Stomach (tissue), 4 donors: ENCODE data around the gene CTNNA3.

Source experiments
- CTCF ChIP-seq, 7 experiments: fragments of 450-650 bp in 4 of 7; fragments of 200-600 bp in 3 of 7; sonication (generic) in 3 of 7; IDR thresholded peaks; one replicate each; pipeline ENCODE4 v1.5.1; 2016 to 2019; ENCODE audit warnings: antibody characterized with exemption in 7 of 7, control low read depth in 2 of 7, mild to moderate bottlenecking in 1 of 7
- EP300 ChIP-seq: sonication (generic); formaldehyde crosslinking; IDR thresholded peaks from one replicate; pipeline ENCODE4 v1.6.1; 2017; ENCODE audit warnings: antibody characterized with exemption
- POLR2A ChIP-seq, 4 donors: fragments of 450-650 bp; IDR thresholded peaks; one replicate each; pipeline ENCODE4 v1.6.1; 2016; ENCODE audit warnings: antibody characterized with exemption in 4 of 4, control low read depth in 2 of 4, mild to moderate bottlenecking in 1 of 4, moderate library complexity in 1 of 4
- POLR2AphosphoS5 ChIP-seq, 3 donors: sonication (generic); formaldehyde crosslinking; IDR thresholded peaks; one replicate each; pipeline ENCODE4 v1.6.1; 2016; ENCODE audit warnings: antibody characterized with exemption in 3 of 3

- TF ChIP-seq CTCF (IDR thresholded peaks at IDR 0.05) (no peak), EP300 (no peak), POLR2A (IDR thresholded peaks at IDR 0.05) (no peak), POLR2AphosphoS5 (IDR thresholded peaks at IDR 0.05) (no peak)
Measured at GRCh38 chr10:65864529-65864928, 1831.5 kb downstream of the CTNNA3 start.
